HG03439 (cell line): ENCODE measurements around the gene PLEKHH2.
"Not testable (repeated sequence)": the region's sequence is repeated elsewhere in the genome, so short reads cannot be mapped to it uniquely, and the experiment has no call there.

ENCODE experiments used
- ATAC-seq: cut with Tn5 transposase; IDR thresholded peaks from one replicate; pipeline ENCODE4 v1.9.1; 2021; ENCODE audit warnings: mild to moderate bottlenecking, moderate library complexity; ENCODE audit not compliant: unreplicated experiment

PLEKHH2 gene

DNA sequence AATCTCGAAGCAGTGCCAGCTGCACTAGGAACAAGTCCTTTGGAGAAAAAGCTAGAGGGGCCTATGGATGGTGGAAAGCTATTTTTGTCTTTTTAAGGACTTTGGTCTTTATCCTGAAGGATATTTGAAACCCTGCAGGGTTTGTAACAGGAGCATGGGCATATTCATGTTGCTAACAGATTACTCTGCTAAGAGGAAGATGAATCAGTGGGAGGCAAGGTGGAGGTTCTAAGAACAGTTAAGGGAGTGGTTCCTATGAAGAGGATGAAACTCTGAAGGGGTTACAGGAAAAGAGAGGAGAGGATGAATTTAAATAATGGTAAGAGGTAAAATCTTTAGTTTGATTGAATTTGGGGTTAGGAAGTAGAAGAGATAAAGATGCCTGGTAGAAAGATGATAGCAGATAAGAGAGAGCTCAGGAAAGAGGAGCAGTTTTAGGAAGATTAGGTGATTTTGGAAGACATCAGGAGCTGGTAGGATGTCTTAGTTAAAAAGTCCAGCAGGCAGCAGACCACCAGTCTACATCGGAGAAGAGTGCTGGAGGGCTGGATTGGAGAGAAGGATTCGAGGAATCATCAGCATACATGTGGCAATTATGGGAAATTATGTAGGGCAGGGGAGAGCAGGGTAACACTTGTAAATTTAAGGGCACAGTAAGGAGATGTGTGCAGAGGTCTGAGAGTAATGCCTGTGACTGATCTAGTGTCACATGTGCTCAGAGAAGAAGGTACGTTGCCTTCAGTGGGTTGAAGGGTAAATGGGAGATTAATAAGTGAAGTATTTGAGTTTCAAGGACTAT, 78.4 kb downstream of the PLEKHH2 start:
- ATAC-seq: no peak

DNA sequence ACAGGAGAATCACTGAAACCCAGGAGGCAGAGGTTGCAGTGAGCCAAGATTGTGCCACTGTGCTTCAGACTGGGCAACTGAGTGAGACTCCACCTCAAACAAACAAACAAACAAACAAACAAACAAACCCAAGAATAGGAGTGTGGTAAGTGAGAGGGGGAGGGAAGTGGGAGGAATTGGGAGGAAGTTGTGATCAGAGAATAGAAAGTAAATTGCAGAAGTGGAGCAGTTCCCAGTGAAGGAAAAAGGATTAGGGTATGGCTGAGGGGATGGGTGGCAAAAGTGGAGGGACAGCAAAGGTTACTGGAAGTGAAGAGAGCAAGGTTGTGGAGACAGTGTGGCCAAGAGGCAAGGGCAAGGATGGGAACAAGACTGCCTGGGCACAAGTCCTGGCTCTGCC, 80.3 kb downstream of the PLEKHH2 start:
- no peak for ATAC-seq

DNA sequence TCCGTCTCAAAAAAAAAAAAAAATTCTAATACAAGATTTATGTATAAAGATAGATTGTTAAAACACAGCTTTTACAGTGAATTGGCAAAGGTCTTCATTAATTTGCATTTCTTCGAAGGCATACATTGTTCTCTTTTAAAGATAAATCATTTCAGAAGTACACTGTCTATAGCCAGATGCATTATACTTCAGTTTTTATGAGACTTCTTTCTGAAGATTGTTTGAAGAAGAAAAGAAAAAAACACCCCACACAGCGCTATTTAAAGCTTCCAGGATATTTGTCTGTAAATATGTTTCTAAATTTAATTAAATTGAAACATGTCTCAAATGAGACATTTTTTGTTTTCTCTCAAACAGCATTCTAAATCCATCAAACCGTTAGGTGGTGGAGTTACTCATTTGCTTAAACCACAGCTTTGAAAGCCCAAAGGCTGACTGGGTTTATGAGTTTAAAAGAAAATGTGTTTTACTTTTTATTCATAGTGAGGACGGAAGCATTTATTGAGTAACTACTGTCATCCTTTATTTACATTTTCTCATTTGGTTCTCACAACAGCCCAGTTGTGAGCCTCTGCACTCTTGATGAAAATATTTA, 81.6 kb downstream of the PLEKHH2 start:
- peak; percentile 73 for ATAC-seq

DNA sequence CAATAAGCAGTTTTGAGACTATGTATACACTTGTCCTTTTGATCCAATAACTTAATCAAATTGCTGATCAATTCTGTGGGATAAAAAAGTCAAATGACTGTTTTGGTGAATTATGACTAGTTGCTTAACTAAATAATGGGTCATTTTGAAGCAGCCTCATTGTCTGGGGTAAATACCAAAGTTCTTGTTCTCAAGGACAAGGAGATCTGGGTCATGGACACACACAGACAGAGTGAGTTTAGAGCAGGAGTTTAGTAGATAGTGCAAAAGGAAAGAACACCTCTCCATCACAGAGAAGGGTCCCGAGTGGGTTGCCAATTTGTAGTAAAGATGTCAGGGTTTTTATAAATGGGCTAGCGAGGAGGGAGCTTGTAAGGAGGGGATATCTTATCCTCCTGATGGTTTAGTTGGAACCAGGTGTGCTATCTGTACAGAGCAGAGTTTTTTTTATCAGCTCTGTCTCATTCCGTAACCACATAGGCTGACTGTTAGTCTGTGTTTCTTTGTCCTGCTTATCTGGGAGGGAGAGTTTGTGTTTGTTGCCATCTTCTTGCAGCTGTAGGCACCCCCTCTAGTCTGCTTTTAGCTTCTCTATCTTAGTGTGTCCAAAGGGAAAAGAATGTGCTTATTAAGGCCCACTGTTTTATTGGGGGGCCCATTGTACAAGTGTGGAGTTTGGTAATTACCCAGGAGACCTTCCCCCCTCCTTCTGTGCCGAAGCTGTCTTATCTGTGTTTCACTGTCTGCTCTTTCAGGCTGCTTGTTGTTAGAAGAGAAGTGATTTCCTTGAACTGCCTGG, 87.9 kb downstream of the PLEKHH2 start:
- no peak for ATAC-seq

DNA sequence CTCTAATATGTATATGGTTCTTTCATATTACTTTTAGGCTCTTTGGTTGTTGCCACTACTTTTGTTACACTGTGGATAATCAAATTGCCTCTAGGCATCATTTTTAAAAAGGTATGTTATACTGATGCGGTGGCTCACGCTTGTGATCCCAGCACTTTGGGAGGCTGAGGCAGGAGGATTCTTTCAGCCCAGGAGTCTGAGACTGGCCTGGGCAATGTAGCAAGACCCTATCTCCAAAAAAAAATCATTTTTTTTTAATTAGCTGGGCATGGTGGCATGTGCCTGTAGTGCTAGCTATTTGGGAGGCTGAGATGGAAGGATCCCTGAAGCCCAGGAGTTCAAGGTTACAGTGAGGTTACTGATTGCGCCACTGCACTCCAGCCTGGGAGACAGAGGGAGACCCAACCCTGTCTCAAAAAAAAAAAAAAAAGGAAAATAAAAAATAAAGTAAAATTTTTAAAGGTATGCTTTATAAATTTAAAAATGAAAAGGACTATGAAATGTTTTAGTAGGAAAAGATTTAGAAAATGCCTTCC, 88.7 kb downstream of the PLEKHH2 start:
- no peak for ATAC-seq

DNA sequence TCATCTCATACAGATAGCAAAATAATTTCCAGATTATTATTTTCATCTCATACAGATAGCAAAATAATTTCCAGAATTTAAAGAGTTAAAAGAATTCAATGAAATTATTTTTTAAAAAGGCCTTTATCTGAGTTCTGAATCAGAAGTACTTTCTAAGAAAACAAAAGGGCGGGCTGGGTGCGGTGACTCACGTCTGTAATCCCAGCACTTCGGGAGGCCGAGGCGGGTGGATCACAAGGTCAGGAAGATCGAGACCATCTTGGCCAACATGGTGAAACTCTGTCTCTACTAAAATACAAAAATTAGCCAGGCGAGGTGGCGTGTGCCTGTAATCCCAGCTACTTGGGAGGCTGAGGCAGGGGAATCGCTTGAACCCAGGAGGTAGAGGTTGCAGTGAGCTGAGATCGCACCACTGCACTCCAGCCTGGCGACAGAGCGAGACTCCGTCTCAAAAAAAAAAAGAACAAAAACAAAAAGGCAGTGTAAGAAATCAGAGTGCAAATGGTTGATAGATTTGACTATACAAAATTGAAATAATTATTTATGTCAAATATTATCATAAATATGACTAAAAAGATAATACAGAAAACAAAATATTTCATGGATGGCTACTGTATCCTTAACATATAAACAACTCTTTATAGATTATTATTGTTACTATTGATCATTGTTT, 90.0 kb downstream of the PLEKHH2 start:
- not testable (repeated sequence) for ATAC-seq

DNA sequence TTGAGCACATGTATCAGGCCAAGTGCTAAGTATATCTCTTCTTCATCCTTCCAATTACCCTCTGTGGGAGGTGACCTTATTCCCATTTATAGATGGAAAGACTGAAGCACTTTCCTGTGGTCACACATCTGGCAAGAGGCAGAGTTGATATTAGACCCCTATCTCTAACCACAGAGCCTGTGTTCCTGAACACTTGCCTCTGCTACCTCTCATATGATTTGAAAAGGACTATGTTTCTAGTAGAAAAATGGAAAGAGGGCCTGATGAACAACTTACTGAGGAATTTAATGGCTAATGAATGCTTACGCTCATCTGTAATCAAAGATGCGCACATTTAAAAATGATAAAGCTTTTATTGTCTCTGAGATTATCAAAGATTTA, 90.6 kb downstream of the PLEKHH2 start:
- no peak for ATAC-seq

DNA sequence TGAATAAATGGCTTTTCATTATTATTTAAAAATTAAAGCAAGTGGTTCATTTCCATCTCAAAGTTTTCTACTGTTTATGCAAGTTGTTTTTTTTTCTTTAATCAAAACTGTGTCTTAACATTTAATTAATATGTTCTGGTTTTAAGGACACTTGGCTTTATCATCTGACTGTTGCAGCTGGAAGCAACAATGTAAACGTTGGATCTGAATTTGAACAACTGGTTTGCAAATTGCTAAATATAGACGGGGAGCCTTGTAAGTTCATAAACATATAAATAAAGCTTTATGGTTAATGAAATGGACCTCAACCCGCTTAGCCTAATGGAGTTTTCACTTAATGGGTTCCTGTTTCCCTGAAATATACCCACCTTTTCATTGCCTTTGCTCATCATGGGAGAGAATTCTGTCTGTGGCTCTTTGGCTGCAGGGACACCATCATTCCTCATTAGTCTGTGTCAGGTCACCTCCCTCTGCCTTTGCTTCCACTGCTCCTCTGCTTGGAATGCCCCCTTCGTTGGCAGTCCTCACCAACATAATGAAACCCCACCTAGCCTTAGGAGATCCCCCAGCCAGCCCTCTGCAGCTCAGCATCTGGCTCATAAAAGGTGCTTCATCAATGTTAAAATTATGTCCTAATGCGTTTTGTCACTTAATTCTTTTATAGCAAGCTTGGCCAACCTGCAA, 92.6 kb downstream of the PLEKHH2 start:
- ATAC-seq: no peak

DNA sequence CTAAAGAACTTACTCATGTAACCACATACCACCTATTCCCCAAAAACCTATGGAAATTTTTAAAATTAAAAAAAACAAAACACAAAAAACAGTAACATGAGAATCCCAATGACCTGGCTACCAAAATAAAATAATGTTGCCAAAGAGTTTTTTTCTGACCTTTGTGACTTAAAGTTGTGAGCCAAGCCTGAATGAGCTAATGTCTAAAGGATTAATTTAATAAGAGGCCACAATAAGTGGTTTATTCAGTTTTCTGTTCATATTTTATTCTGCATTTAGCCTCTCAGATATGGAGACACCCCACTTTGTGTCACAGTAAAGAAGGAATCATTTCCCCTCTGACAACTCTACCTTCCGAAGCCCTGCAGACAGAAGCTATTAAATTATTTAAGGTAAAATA, 94.2 kb downstream of the PLEKHH2 start:
- no peak for ATAC-seq

DNA sequence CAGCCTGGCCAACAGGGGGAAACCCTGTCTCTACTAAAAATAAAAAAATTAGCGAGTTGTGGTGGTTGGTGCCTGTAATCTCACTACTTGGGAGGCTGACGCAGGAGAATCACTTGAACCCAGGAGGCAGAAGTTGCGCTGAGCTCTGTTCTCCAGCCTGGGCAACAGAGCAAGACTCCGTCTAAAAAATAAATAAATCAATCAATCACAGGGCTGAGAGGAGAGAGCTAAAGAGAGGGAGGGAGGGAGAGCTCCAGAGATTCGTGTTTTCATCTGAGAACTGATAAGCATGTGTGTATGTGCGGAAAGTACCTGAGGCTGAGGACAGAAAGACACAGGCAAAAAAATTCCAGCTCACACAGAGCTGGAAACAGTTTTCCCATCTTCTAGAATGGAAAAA, 99.6 kb downstream of the PLEKHH2 start:
- no peak for ATAC-seq

DNA sequence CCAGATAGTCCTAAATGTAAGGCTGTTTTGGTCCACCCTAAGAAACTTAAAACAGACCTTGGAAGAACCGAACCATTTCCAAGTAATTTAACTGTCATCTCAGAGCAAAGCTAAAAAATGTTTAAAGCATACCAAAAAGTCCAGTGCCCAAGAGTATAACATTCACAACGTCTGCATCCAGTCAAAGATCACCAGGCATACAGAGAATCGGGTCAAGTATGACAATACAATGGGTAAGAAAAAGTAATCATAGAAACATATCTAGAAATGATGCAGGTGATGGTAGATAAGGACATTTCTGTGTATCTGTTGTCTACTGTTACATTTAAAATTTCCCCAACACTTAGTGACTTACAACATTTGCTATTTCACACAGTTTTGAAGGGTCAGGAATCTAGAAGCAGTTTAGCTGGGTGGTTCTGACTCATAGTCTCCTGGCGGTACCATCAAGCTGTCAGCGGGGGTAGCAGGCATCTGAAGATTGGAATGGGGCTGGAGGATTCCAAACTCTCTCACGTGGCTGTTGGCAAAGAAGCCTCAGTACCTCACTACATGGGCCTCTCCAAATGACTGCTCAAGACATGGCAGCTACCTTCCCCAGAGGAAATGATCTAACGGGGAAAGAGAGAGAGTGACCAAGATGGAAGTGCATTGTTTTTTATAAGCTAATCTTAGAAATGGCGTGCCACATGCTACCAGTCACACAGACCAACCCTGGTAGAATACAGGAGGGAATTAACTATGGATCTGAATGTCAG, 100.2 kb downstream of the PLEKHH2 start:
- ATAC-seq: no peak

DNA sequence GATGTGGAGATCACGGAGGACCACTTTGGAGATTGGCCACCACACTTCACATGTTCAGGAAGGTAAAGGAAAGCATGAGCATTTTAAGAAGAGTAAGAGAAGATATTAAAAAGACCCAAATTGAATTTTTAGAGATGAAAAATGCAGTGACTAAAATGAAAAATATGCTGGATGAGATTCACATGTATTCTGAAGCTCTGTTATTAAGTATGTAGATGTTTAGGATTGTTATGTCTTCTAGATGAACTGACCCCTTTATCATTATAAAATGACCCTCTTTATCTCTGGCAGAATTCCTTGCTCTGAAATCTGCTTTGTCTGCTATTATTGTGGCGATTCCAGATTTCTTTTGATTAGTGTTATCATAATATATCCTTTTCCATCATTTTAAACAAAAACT, 100.8 kb downstream of the PLEKHH2 start:
- no peak for ATAC-seq

DNA sequence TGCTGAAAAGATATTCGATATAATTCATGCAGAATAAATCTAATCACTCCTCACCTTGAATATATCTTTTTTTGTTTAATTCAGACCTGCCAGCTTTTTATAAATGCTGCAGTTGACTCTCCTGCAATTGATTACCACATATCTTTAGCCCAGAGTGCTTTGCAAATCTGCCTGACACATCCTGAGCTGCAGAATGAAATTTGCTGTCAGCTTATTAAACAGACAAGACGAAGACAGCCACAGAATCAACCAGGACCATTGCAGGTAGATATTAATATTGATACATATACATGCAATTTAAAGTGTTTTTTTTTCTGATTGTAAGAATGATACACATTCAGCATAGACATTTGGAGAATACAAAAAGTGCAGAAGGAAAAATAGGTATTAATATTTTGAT, 101.2 kb downstream of the PLEKHH2 start:
- ATAC-seq: no peak

DNA sequence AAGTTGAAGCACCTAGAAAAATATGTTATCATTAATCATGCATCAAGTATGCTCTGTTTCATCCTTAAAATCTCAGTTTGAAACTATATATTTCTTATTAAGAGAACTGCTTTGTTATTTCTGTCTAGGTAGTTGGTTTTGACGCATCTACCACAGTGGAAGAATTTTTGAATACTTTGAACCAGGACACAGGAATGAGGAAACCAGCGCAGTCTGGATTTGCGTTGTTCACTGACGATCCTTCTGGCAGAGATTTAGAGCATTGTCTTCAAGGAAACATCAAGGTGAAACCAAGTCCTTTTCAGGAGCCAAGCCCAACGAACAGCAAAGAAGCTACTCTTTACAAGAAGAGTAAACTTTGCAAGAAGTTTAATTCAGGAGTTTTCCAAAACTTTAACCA, 106.6 kb downstream of the PLEKHH2 start:
- ATAC-seq: no peak

DNA sequence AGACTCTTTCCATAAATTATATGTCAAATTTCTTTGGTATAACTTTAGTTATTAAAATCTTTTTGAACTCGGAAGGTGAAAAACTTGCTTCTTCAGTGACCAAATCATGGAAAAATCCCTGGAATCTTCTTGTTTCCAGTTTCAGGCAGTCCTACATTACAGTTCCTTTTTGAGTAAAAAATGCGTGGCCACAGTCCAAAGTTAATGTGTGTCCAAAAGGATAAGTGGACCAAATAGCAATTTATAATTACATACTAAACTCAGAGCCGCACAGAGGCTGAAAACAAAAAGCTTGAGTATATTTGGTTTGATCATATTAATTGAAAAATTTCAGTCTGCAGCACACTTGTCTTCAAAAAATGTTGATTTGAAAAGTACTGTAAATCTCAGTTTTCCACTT, 108.4 kb downstream of the PLEKHH2 start:
- no peak for ATAC-seq

DNA sequence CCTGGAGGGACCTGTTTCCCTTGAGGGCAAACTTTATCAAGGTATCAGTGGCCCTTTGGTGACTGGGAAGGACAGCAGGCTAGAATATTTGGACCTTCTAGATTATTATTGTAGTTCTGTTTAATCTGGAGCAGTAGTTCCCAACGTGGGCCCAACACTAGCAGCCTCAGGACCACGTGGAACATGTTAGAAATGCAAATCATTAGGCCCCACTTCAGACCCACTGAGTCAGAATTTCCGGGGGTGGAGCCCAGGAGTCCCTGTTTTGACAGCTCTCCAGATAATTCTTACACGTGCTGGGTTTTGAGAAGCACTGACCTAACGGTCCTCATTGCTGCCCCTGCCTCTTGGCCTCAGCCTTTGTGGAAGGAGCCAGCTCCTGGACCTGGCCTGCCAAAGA, 111.3 kb downstream of the PLEKHH2 start:
- ATAC-seq: no peak

DNA sequence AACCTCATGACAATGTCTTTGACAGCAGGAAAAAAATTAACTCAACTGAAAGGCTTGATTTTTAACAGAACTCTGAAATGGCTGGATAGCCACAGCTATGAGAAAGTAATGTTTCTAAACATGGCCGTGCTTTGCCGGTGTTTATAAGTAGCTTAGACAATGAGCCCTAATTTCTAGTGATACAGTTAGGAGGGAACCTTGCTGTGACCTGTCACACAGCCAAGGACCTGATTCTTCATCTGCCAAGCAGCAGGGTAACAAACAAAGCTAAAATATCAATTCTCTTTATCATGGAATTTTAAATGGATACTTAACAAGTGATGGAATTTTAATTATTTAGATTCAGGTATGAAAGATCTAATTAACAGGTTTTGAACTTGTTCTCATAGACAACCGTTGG, 112.5 kb downstream of the PLEKHH2 start:
- ATAC-seq: no peak

DNA sequence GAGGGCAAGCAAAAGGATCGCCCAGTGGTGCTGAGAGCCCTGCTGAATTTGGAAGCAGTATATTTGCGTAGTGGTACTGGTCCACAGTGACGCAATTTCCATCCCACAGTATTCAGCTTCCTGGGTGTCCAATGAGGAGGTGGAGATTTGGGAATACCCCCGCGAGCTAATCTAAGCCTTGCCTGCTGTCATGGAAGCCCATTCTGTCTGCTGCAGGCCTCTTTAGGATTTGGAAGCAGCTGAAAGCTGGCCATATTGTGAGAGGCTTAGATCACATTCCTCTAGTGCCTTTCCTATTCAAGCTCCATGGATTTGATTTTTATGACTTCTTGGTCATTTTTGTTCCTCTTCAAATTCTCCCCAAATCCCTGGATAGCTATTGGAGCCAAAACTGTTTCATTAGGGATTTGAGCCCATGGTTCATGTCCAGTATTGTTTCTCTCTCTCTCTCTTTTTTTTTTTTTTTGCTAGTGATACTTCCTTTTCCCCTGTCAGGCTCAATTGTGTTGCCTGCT, 114.5 kb downstream of the PLEKHH2 start:
- no peak for ATAC-seq

DNA sequence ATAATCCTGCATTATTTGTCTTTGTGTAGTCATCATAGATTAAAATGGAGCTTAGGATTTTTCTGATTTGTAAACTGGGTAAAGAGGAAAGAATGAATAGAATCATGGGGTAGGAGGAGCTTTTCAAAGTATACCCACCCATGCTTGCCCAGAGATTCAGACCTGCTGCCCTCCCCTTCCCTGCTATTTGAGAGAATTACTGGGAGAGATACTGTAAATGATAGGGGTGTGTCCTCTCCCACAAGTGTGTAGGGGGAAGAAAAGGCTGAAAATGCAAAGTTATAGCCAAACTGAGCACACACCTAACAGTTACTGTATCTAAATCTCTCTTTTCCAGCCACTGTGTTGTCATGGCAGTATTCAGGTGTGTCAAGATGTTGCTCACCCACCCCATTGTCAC, 115.2 kb downstream of the PLEKHH2 start:
- no peak for ATAC-seq

DNA sequence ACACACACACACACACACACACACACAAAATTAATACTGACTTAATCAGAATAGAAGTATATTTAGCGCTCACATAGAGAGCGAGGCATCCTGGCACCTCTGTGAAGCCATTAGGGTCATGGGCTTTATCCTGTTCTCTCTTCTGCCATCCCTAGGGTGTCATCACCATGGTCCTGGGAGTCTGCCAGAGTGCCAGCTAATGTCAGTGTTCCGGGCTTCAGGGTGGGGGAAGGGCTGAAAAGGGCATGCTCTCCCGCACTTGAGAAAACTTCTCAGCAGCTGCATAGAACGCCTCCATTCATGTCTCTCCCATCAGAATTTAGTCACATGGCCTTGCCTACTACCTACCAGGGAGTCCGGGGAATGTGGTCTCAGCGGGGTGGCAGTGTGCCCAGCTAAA, 117.1 kb downstream of the PLEKHH2 start:
- no peak for ATAC-seq
